CD1c-positive myeloid dendritic cell (primary cell): ENCODE measurements around the gene PCNX1.
"Not testable (repeated sequence)": the region's sequence is repeated elsewhere in the genome, so short reads cannot be mapped to it uniquely, and the experiment has no call there.

Experiments
- DNase-seq: peaks from one replicate; pipeline ENCODE4 v3.0.0-alpha.2; 2016; ENCODE audit errors: extremely low spot score

PCNX1 gene

DNA sequence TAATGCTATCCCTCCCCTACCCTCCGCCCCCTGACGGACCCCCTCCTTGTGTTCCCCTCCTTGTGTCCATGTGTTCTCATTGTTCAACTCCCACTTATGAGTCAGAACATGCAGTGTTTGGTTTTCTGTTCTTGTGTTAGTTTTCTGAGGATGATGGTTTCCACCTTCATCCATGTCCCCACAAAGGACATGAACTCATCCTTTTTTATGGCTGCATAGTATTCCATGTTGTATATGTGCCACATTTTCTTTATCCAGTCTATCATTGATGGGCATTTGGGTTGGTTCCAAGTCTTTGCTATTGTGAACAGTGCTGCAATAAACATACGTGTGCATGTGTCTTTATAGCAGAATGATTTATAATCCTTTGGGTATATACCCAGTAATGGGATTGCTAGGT is 112.7 kb downstream of the PCNX1 start:
- not testable (repeated sequence) for DNase-seq

DNA sequence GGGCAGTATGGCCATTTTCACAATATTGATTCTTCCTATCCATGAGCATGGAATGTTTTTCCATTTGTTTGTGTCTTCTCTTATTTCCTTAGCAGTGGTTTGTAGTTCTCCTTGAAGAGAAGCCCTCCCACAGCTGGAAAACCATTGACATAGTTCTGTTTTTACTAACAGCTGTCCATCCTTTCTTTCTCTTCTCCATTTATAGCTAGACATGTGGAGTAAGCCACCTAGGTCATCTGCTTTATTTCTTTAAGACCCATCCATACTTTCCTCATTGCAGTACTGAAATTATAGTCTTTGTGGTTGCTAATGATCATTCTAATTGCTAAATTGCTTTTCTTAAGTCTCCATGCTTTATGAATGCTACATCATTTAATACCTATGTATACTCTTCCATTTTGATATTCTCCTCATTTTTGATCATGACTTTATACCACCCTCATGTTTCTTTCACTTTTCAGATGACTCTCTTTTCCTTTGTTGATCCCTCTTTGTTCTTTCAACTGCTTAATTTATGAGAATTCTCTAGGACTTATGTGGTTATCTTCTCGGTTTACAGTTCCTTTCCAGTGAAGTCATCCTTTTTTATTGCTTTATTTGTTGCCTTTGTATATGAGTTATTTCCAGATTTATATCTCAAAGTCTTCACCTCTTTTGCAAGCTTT is 114.2 kb downstream of the PCNX1 start:
- no peak for DNase-seq

DNA sequence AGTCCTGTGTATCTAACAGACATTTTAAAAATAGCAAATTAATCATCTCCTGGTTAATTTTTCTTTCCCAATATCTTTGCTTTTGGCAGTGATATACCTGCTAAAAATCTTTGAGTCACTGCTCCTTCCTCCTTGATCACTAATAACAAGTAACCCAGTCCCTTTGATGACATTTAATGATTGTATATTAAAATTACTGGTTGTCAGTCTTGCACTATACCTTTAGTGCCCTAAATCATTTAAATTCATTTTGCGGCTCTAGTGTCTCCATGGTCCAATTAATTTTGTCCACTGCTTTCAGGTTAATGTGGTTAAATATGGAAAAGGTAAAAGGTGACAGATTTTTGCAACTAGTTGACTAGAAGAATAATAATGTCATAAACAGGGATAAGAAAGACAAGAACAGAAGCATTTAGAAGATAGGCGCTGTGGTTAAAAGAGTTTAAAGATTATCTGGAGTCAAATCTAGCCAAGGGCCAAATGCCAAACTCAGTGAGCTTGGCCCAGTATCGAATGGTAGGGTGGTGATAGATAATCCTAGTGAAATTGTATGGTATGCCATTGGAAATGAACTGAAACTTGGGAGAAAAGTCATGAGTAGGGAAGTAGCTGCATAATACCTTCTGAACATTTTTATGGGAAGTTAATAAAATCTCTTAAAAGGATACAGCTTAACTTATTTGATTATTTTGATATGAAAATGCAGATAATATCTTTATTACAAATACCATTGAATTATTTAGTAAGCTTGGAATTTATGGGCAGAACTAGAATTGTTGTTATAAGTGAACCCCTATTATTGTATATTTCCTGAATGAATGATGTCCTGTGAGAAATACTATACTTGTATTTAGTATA is 115.0 kb downstream of the PCNX1 start:
- DNase-seq, result no peak

DNA sequence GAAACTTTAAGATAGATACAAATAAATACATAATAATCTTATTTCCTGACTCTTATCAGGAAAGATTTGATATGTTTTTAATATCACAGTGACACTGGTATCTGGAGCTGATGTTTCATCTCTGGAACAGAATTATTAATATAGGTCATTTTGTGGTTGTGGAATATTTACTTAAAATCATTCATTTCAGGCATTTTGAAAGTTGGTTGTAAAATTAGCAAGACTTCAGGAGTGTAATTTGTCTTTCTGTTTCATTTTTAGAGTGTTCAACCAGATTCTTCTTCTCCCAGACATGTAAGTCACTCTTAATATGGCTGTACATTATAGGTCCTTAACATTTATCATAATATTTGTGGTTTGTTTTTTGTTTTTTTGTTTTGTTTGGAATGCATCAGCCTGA is 115.7 kb downstream of the PCNX1 start:
- no peak for DNase-seq

DNA sequence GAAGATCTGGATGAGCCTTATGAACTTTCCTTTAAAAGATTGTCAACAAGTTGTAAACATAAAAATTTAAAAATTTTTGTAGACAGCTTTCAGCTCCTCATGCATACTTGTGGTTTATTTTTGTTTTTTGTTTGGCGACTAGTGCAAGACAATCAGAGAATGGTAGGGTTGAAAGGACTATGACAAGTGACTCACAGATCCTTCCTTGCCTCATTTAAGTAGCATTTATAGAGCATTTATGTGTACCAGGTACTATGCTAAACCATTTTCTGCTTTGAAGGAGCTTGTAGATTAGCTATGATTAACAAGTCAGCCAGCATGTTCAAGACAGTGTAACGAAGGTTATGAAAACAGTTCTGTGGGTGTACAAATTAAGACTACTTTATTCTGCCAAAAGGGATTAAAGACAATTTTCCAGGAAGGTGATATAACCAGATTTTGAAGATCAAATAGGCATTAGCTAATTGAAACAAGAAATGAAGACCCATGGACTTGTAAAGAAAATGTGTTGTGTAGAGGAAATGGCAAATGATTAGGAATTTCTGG is 122.0 kb downstream of the PCNX1 start:
- no peak for DNase-seq

DNA sequence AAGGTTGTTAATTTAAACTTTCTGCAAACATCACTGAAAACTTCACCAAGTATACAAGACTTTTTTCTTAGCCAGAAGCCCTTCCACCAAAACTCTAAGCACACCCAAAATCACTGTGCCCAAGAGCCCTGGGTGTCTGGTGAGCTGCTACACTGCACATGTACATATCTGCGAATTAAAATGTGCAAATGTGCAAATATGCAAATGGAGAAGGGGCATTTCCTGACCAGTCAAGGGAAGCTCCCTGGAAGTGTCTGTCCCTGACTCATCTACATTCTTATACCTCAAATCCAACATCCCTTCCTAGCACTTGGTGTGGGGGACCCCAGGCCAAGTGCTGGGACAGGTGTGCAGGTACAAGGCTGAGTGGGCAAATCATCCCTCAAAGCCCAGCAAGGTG is 123.7 kb downstream of the PCNX1 start:
- DNase-seq, result no peak

DNA sequence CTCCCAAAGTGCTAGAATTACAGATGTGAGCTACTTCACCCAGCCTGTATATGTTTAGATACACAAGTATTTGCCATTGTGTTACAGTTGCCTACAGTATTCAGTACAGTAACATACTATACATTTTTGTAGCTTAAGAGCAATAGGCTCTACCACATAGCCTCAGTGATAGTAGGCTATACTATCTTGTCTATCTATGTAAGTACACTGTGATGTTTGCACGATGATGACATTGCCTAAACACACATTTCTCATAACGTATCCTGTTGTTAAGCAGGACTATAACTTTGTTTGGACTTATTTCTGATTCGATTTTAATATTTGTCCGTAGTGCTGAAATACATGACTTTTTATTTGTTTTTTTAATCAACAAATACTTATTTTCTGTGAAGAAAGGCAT is 129.2 kb downstream of the PCNX1 start:
- DNase-seq, result no peak

DNA sequence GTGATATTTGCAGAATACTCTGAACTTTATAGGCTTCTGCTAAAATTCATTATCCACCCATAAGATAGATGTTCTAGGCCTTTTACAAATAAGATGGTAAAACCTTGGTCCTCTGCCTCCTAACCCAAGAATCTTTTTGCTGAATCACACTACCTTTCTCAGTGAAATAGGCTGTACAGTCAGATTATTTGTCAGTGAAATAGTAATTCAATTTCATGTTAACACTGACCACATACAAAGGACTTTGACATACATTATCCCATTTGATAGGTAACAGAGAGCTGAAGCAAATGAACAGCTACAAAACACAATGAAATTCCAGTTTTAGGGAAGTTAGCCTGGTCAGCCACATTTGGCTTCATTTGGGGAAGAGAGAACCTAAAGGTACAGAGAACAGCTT is 141.1 kb downstream of the PCNX1 start:
- DNase-seq, result peak; percentile 10

DNA sequence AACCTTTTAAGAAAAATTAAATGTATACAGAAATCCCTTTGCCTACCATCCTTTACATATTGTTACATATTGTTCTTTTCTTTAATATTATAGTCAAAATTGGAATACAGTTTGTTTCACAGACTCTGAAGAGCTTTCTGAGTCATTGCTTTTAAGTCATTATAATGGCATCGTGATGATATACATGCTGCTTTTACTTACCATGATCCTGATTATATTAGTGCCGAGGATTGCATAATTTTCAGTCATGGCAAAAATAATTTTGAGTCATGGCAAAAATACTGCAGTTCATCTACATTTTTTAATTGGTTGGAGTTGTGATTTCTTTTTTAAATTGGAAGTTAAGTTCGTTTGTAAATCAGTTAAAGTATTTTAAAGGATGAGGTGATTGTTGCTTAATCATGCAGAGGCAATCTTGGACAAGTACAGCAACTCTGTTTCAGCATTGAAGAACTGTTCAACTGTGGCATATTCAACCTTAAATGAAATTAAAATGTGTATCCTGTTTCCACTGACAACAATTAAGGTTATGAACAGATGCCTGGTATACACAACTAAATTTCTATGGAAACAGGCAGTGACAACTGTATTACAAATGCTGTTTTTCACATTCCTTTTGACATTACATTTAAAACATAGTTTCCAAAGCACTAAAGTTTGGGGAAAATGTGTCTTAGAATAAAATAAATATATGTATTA is 142.3 kb downstream of the PCNX1 start:
- no peak for DNase-seq

DNA sequence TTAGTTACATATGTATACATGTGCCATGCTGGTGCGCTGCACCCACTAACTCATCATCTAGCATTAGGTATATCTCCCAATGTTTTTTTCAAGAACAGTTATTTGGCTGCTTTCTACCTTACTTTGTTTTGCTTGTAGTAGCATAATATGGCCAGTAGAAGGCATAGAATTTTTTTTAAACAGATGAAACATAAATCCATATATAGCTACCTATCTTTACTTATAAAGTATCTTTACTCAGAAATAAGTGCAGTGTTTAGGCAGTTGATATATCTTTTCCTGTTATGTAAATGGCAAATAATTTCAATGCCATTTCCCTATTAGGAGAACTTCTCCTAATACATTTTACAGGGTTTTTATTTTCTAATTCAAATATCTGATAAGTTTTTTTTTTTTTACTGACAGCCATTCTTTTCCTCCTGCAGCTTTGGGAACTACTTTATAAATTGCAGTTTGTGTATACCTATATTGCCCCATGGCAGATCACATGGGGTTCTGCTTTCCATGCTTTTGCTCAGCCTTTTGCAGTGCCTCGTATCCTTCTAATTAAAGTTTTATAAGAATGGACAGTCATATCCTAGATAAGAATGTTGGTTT is 143.1 kb downstream of the PCNX1 start:
- DNase-seq, result peak; percentile 3

DNA sequence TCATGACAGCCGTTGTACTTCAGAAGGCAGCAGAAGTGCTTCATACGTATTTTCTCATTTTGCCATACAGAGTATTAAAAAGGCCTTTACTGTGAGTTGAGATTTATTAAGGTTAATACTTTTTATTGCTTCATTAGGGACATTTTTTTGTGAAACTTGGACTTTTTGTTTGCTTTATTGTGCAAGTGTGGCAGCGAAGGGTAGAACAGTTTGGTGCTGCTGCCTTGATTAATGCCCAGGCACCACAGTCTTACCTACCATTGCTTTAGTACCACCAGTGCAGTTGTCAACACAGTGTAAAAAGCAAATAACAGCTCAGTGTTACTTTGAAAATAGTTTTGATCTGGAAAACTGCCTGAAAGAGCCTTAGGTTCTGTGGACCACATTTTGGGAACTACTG is 147.4 kb downstream of the PCNX1 start:
- no peak for DNase-seq

DNA sequence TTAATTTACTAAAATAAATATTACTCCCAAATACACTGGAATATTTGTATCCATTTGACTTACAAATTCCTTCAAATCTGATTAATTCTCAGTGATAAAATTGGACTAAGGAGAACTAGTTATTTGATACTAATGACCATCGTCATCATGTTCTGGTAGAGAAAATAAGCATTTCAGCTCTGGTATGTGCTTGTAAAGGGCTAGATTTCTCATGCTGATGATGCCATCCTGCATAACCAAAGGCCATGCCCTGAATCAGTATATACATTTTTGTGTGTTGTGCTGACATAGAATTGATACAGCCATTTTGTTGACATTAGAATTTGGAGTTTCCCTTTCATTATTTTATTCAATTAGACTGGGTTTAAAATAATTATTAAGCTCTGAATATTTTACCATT is 148.9 kb downstream of the PCNX1 start:
- DNase-seq, result no peak

DNA sequence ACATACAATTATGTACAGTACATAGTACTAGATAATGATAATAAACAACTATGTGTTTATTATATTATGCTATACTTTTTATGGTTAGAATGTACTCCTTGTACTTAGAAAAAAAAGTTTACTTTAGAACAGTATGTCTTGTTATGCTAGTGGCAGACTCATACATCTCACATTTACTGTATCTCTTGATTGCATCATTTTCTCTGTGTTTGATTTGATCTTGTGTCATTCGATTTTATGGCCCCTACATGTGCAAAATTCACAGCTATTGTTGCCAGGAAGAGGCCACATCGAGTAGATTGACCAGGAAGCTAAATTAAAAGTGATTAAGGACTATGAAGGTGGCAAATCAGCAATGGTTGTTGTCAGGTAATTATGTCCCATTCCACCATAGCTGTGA is 153.0 kb downstream of the PCNX1 start:
- no peak for DNase-seq

DNA sequence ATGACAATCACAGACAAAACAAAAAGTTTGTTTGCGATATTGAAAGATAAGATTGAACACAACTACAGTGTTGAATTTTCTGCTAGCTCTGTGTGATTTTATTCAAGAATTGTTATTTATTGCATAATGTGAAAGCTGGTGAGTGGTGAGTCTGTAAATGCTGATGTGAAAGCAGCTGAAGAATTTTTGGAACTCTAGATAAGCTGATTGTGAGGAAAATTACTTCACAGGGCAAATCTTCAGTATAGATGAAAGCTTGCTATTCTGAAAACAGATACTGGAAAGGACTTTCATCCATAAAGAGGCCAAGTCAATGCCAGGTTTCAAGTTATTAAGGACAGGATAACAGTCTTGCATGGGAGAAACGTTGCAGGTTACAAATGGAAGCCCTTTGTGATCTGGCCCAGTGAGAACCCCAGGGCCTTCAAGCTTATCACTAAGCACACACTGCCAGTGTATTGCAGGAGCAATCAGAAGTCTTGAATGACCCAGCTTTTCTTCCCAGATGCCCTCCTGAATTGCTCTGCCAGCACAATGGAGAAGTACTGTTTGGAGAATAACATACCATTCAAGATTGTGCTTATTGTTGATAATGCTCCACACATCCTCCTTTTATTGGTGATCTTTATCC is 153.7 kb downstream of the PCNX1 start:
- no peak for DNase-seq

DNA sequence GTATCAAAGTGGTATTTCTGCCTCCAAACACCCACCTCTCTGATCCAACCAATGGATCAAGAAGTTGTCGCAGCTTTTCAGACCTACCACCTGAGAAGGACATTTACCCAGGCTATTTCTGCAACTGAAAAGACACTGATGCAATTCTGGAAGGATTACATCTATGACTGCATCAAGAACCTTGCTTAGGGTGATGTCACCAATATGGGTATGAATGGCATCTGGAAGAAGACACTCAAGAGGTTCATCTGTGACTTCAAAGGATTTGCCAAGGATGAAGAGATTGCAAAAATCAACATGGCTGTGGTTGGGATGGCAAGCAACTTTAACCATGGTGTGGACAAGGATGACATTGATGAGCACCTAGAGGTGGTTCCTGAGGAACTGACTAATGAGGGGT is 154.2 kb downstream of the PCNX1 start:
- DNase-seq, result no peak

DNA sequence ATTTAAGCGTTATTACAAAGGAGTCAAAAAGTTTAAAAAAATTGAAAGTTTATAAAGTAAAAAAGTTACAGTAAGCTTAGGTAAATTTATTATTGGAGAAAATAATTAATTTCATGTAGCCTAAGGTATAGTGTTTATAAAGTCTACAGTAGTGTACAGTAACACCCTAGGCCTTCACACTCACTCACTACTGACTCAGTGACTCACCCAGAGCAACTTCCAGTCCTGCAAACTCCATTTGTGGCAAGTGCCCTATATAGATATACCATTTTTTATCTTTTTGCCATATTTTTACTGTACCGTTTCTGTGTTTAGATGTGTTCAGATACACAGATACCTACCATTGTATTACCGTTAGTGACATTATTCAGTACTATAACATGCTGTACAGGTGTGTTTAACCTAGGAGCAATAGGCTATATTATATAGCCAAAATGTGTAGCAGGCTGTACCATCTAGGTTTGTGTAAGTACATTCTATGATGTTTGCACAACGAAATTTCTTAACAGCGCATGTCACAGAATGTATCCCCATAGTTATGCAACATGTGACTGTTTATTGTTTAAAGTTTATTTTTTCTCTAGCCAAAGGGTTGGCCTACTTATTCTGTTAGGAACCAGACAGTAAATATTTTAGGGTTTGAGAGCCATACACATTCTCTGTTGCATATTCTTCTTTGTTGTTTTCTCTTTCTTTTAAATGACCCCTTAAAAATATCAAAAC is 155.5 kb downstream of the PCNX1 start:
- DNase-seq, result no peak

DNA sequence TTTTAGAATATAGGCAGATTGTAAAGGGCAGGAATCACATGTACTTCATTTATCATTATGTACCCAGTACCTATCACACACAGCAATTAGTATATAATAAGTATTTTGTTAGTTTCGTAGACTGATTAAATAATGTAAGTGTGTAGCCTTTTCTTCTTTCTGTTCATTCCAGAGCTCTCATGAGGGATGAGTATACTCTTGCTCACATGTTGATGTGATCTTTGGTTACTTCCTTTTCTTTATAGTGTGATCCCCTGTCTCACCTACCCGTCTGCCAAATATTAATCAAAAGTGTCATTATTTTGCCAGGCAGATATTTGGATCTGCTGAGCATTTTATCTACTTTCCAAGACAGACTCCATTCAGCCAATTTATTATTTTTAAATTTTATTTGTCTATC is 156.1 kb downstream of the PCNX1 start:
- no peak for DNase-seq

DNA sequence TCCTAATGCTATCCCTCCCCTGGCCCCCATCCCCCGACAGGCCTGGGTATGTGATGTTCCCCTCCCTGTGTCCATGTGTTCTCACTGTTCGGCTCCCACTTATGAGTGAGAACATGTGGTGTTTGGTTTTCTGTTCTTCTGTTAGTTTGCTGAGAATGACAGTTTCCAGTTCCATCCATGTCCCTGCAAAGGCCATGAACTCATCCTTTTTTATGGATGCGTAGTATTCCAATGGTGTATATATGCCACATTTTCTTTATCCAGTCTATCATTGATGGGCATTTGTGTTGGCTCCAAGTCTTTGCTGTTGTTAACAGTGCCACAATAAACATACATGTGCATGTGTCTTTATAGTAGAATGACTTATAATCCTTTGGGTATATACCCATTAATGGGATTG is 157.5 kb downstream of the PCNX1 start:
- not testable (repeated sequence) for DNase-seq

DNA sequence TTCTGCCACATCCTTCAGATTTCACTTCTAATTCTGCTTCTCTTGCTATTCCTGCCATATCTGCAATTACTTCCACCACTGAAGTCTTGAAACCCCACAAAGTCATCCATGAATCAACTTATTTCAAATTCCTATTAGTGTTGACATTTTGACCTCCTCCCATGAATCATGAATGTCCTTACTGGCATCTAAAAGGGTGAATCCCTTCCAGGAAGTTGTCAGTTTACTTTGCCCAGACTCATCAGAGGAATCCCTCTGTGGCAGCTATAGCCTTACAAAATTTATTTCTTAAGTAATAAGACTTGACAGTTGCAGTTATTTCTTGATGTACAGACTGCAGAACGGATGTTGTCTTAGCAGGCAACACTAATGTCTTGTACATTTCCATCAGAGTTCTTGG is 162.9 kb downstream of the PCNX1 start:
- DNase-seq, result no peak

DNA sequence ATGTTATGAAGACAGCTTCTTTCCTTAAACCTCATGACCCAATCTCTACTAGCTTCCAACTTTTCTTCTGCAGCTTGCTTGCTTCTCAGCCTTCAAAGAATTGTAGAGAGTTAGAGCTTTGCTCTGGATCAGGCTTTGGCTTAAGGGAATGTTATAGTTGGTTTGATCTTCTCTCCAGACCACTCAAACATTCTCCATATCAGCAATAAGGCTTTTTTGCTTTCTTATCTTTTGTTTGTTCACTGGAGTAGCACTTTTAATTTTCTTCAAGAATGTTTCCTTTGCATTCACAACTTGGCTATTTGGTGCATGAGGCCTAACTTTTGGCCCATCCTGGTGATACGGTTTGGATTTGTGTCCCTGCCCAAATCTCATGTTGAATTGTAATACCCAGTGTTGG is 163.8 kb downstream of the PCNX1 start:
- DNase-seq, result no peak

DNA sequence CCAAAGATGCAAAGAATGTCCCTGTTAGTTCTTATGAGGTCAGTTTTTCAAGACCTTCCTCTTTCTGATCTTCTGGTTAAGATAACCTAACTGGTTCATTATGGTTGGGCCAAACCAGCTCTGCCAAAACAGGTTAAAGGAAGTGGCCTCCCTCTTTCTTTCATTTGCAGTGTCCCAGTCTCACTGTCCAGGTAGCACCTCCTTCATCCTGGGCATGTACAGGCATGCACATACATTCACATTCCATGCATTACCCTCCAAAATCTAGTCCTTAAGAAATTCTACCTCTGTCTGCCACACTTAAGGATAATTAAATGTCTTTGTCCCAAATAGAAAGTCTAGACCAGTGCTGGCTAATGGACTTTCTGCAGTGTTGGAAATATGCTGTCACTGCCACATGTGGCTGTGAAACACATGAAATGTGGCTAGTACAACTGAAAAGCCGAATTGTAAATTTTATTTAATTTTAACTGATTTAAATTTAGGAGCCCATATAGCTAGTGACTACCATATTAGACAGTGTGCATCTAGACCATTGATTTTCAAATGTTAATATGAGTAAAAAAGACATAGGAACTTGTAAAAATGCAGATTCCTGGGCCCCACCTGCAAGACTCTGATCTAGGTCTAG is 169.3 kb downstream of the PCNX1 start:
- no peak for DNase-seq
